DMS153 treated with DMSO at 0.1 percent for 48 hours (cell line): Measurements from ENCODE around the gene C9orf40.

Experiments used
- DNase-seq: peaks from one replicate; lab custom pipeline; 2025; ENCODE audit not compliant: unreplicated experiment; lab: John Stamatoyannopoulos, UW

C9orf40 gene

GRCh38 chr9:74942801-74943200, 9.9 kb downstream of the C9orf40 start:
- no peak for DNase-seq

DNA sequence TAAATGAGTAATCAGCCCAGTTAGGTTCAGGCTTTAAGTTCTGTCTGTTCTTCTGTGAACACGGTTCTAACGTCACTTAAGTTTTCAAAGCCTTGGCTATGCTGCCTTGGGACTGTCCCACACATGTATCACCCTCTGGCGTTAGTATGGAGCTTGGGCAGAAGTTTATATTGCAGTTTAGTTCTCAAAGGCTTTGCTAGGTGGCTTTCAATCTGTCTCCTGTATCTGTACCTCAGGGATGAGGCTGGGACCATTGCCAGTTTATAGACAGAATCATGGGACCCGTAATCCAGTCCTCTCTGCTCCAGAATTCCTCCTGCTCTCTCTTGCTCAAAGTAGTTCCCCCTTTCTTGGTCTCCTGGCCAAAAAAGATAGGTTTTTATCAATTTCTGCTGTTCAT, 12.1 kb downstream of the C9orf40 start:
- no peak for DNase-seq

DNA sequence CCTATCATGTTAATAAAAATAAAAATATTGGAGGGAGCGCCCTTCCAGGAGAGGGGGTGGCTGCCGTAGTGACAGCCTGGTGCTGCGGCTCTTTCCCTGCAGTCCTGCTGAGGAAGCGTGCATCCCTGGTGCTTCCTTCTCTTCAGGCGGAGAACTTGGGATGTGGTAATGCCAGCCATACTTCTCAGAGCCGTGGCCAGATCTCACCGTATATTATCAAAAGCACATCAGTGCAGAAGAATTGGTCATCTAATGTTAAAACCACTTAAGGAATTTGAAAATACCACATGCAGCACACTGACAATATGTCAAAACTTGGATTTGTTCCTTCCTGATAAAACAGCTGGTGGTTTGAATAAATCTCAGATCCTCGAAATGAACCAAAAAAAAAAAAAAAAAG, 17.7 kb downstream of the C9orf40 start:
- no peak for DNase-seq

GRCh38 chr9:74921737-74922136, 31.0 kb downstream of the C9orf40 start:
- no peak for DNase-seq

GRCh38 chr9:74920944-74921626, 31.6 kb downstream of the C9orf40 start:
- no peak for DNase-seq

DNA sequence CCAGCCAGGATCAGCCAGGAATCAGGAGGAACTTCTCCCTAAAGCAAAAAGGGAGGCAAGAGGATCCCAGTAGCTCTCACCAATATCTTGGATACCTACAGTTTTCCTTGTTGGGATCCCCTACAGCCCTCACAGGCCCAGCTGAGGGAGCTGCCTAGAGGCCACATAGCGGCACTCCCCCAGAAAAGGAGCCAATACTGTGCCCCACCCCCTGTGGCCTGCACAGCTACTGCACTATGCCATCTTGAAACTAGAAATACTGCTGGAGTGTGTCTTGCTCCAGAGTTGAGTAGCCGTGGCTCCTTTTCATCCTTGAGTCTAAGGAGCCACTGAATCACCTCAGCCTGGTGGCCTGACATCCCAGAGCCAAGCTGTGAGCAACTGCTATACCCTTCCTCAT, 42.7 kb downstream of the C9orf40 start:
- no peak for DNase-seq

GRCh38 chr9:74908665-74909064, 44.0 kb downstream of the C9orf40 start:
- no peak for DNase-seq

GRCh38 chr9:74907085-74907484, 45.6 kb downstream of the C9orf40 start:
- no peak for DNase-seq

DNA sequence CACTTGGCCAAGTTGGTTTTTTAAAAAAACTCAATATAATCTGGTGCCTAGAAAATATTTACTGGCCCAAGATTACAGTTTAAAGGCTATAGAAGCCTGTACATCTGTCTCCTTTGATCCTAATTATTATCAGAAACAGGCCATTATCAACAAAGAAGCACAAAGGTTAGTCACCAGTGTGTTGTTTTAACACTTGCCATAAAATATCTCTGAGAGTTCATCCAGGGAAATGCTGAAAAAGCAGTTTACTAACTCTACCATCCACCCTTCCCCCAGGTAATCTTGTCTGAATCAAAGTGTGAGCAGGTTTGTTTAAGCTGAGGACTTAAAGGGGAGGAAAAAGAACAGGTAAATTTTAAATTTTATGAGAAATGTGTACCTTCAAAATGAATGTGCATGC, 51.7 kb downstream of the C9orf40 start:
- no peak for DNase-seq
